Activated CD4-positive, alpha-beta T cell treated with anti-CD3 and anti-CD28 coated beads for 1 hour (primary cell): ENCODE measurements around the gene SND1.
"Not testable (repeated sequence)": the region's sequence is repeated elsewhere in the genome, so short reads cannot be mapped to it uniquely, and the experiment has no call there.

ENCODE experiments used
- DNase-seq: peaks from one replicate; pipeline ENCODE4 v3.0.0-alpha.2; 2020

Gene SND1

DNA sequence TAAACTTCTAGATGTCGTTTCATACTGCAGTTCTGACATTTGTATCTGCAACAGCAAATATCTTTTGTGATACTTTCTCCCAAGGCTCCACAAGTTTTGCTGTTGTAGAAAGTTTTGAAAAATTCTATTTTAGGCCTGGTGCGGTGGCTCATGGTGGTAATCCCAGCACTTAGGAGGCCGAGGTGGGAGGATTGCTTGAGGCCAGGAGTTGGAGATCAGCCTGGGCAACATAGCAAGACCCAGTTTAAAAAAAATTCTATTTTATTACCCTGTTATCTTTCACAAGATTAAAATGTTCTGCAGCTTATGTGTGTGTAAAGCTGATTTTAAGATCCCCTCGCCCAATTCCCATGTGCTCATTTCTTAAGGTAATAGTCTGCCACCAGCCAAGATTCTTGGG is 1.4 kb downstream of the SND1 start:
- no peak for DNase-seq

DNA sequence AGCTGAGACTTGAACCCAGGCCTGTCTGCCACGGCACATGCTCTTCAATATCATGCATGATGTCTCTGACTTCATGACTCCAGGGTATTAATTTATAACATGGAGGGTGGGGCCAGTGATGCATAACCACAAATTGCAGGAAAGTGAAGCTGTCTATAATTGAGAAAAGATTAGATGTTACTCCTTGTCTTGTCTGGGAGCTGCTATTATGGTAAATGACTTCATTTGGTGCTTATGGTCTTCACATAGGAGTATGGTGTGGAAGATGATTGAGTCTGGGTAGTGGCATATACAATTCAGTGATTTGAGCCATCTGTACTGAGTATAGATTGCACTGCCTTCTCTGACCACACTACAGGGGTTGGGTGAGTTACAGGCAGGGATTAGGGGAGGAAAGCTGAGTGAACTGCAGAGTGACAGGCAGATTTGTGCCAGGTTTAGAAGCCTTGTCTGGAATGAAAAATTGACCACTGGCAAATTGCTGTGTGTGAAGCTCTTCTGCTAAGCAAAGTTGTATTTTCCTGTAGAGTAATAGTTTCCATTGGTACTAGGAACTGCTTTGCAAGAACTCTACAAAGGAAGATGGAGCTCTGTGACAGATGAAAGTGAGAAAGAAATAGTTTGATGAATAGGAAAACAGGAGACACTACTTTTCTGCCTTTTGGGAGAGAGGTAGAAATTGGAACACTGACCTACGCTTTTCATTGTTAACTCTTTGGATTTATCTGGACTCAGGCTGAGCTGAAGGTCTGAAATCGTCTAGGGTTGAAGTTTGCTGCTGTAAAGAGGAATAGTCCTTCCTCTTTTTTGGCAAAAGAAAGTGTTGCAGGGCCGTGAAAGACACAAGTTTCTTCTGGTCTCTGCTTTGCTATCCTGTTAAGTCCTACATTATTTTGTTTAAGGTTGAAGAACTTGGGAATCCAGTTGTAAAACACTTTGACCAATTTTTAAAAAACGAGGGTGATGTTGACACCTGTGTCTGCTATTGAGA is 2.7 kb downstream of the SND1 start:
- DNase-seq: no peak

DNA sequence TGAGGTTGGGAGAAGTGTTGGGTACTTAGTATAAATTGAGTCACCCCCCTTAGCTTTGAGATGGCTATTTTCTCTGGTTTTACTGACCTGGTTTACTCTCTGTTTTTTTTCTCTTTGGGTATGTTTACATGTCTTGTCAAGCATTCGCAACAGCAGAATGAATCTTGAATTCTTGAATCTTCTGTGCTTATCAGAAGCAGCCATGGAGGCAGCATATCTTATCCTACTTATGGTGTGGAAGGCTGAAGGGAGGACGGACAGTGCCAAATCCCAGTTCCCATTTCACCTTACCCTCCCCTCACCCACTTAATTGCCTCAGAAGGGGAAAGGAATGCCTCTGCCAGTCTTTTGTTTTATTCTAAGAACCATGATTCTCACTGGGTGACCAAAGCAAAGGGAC is 3.7 kb downstream of the SND1 start:
- DNase-seq: no peak

DNA sequence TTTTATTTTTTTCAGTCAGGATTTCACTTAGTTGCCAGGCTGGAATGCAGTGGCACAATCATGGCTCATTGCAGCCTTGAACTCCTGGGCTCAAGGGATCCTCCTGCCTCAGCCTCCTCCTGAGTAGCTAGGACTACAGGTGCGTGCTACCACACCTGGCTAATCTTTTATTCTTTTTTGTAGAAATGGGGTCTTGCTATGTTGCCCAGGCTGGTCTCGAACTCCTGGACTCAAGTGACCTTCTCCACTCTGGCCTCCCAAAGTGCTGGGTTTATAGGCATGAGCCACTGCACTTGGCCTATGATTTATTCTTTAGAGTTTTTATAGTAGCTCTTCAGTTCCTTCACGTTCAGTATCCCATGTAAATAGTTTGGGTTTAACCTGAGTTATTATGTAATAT is 5.5 kb downstream of the SND1 start:
- no peak for DNase-seq

DNA sequence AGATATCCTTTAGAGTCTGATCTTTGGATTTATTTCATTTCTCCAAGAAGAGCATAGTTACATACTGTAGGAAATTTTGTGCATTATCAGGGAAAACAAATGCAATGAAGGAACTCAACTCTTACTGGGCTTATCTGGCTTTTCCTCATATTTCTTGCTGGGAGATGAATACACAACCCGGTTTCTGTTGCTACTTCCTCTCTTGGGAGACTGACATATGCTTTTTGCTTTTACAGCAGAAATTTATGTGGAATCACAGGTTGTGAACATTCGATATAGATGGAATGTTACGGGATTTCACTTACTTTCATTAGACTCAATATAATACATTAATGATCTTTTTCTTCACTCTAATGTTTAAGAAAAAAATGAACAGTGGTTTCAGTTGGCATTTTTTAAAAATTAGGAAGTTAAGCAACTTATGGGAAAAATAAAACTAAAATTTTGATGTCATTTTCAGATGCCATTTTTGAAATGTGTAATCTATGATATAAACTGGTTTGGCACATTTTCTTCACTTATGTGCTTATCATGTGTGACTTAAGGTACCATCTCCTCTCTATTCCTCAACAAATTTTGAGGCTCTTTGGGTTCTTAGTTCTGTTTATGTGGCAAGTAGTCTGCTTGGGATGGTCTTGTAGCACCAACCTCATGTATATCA is 7.1 kb downstream of the SND1 start:
- no peak for DNase-seq

DNA sequence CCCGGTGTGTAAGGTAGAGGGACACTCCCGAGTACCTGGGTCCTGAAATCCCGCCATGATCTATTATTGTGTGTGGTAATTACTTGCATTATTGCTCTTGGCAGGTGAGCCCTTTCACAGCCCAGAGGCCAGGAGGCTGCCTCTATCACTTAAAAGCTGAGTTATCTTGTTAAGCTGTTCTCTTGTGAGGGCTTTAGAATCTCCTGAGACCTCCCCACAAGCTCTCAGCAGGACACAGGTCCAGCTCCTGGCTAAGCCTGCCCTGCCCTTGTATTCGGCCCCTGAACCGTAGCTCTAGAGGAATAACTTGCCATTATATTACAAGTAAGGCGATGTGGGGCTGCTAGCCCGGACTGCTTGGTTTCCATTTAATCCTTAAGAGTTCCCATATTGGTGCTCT is 13.9 kb downstream of the SND1 start:
- no peak for DNase-seq

DNA sequence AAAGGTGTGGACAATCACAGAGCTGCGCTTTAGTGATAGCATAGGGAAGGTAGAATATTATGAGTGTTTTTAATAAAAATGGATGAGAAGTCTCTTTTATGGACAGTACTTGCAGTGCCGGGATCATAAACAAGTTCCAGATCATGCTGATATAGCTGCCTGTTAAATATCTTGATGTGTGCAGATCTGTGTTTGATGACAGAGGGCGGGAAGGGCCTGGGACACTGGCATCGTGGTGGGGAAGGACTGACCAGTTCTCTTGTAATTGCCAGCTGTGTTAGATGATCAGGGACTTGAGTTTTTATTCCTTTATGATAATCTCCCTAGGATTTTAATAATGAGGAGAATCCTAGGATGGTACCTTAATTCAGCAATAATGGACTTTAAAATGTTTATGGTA is 14.6 kb downstream of the SND1 start:
- no peak for DNase-seq

DNA sequence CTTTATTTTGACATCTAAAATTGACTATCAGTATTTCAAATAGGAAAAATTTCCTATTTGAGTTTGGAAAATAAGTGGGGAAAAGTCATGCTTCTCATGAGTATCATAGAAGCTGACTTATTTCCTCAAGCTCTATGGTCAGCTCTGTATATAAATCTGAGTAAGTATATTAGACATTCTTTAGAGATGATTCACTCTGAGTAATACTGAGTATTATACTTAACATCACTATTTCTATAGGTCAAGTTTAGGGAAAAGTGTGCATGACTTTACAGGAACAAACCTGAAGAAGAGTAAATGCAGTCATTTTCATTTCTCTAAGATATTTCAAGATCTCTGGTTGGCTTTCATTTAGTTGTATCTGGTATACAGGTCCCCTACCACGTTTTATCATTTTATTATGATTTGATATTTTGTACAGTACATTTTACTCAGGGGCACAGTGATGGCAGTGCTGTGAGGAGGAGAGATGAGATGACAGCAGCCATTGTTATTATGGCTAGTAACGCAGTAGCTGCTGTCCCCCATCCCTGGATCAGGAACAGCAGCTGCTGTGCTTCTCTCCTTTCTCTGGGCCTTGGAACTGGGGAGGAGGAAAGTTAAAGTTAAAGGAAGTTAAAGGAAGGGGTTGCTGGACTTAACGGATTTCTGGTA is 15.2 kb downstream of the SND1 start:
- DNase-seq: no peak

DNA sequence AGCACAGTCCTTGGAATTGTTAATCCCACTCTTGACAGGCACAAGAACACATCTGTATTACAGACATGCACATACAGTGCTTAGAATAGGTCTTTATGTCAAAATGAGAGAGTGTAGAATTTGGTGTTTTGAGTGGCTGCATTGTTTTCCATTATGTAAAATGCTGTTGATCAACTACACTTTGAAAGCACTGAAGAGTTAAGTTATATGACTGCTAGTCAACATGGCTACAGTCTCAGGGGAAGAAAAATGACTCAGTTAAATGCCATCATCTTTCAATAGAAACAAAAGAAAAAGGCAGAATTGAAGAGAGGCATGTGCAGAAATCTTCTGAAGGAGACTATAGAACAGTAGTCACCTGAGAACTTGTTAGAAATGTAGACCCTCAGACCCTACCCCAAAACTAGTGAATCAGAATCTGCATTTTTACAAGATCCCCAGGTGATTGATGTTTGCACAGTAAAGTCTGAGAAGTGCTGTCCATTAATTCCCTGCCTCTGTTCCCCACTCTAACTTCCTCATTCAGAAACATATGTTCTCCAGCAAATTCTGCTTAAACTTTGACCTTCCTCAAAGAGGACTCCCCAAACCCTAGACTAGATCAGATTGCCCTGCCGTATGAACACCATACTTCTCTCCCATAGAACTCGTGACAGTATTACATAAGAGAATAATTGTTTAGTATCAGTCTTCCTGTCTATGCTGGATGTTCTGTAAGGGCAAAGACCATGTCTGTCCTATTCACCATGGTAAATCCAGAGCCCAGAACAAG is 16.0 kb downstream of the SND1 start:
- no peak for DNase-seq

DNA sequence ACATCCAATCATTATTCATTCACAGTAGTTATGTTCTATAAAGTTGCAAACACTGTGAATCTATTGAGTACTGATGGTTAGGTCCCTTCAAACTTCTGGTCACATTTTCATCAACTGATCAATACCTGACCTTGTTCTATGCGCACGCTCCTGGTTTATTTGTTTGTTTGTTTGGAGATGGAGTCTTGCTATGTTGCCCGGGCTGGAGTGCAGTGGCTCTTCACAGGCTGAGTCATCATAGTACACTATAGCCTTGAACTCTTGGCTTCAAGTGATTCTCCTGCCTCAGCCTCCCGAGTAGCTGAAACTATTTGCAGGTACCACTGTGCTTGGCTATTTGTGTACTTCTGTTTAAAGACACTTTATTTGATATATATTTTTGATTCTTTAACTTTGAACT is 19.3 kb downstream of the SND1 start:
- DNase-seq: no peak

DNA sequence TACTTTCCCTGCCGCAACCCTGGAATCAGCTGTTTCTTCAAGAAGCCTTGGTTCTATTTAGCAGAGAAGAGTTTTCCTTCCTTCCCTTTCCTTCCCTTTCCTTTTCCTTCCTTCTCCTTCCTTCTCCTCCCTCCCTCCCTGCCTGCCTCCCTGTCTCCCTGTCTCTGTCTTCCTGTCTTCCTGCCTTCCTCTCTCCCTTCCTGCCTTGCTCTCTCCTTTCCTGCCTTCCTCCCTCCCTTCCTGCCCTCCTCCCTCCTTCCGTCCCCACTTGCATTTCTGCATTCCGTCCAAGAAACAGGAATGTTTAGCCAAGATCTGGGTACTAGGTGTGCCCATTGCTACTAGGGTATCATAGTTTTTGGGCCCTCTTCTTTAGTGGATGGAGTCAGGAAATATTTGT is 21.9 kb downstream of the SND1 start:
- no peak for DNase-seq

DNA sequence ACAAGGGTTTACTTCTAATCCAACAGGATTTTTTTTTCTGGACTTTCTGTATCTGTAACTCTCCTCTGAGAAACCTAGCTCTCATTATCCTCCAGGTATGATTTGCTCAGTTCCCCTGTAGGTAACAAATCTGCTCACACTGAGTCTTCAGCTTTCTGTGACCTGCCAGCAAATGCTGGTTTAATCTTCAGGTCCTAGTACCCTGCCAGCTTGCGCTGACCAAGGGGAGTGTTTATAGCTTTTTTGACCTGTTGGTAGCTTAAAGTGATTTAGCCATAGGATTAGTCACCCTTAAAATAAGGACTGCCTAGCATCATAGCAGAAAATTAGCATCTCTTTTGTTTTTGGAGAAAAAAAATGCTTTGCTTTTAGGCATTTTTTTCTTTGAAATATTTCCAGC is 22.4 kb downstream of the SND1 start:
- no peak for DNase-seq

DNA sequence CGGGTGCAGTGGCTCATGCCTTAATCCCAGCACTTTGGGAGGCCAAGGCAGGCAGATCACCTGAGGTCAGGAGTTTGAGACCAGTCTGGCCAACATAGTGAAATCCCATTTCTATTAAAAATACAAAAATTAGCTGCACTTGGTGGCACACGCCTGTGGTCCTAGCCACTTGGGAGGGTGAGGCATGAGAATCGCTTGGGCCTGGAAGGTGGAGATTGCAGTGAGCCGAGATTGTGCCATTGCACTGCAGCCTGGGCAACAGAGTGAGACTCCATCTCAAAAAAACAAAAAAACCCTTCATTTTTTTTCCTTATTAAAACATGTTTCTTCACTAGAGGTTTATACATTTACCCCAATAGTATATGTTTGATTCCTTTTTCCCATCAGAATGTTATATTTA is 22.9 kb downstream of the SND1 start:
- DNase-seq: not testable (repeated sequence)

DNA sequence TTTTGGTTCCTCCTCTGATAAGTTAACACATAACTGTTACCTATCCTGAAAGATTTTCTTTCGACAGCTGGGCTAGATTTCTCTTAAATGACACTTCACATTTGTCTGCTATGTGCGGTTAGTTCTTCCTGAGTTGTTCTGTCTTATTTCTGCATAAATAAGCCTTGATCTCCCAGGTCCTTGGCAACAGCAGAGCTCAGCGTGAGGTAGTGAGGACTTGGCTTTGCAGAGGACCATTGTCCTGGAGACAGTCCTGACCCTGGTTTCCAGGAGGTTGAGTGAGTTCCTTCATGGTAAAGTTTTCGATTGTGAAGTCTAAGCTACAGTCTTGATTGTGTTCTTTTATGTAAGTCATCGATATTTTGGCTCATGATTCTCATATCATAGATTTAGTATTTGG is 23.7 kb downstream of the SND1 start:
- DNase-seq: no peak

DNA sequence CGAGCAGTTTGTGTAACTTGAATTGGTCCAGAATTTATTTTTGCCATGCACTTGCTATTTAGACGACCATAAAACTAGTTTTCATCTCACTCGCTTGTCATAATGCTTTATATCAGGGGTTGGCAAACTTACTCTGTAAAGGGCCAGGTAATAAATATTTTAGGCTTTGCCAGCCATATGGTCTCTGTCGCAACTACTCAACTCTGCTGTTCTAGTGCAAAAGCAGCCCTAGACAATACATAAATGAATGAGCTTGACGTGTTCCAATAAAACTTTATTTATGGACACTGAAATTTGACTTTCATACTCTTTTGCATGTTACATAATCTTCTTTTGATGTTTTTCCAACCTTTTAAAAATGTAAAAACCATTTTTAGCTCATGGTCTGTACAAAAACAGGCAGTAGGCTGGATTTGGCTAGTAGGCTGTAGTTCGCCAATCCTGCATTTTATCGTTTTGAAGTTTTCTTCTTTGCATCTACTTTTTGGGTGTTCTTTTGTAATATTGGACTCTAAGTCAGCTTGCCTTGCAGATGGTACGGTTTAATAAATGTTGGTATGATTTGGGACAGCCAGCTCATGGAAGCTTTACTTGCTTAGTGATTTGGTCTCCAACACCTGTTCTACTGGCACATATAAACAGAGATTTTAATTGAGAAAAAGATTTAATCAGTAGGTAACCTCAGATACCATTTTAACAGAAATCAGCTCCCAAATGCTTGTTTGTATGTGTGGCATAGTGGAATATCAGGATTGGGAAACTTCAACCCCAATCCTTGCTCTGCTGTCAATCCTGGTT is 25.6 kb downstream of the SND1 start:
- no peak for DNase-seq

DNA sequence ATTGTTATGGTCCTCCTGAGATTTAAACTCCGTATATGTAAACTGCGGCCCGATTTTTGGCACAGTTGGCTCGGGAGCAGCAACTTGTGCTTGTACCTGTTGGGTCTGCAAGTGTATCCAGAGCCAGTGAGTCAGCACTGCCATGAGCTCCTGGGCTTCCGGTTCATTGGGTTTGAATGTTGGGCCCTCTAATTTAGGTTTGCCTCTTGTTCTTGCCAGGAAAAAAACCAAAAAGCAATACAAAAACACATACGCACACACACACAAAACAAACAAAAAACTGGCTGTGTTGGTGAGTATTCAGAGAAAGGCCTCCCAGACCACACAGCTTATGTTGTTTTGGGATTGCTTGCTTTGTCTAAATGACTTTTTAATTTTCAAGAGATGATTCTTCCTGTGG is 26.3 kb downstream of the SND1 start:
- DNase-seq: no peak

DNA sequence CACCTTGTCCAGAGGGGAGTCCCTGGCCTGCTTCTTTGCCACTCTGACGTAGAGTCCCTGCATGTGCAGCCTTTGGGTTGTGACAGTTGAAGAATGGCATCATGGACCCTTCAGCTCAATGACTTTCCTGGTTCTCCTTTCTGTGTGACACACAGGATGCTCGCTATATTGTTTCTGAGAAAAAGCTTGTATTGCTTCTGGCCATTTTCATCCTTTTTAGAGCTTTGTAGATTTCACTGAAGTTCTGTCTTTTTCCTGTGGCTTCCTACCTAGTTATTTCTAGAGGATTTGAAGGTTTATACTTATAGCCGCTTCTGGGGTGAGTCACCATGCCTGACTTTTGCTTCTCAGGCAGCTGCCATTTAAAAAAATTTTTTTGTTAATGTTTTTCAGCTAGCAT is 27.0 kb downstream of the SND1 start:
- no peak for DNase-seq

DNA sequence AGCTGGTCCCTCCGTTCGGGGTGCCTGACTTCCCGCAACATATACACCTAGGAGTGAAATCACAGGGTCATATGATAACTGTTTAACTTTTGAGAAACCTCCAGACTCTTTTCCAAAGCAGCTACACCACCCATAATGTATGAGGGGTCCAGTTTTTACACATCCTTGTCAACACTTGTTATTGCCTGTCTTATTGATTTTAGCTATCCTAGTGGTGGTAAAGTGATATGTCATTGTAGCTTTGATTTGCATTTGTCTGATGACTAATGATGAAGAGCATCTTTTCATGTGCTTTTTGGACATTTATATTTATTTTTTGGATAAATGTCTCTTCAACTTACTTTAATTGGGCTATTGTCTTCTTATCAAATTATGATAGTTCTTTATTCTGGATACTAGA is 29.0 kb downstream of the SND1 start:
- DNase-seq: no peak

DNA sequence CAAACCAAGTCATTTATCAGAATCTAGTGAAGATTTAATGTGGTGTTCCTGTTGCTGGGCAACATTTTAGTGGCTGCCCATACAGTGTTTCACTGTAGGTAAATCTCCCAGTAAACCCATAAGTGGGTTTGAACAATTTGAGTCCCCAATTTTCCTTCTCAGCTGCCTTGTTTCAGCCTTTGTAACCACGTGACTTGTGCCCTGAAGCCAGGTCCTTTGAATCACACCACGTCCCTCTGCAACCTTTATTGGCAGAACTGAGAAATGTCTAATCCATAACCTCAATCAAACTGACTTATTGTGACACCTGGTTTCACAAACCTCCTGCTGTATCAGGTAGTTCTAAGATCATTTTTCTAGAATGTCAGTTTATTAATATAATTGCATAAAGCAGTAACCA is 30.1 kb downstream of the SND1 start:
- no peak for DNase-seq

DNA sequence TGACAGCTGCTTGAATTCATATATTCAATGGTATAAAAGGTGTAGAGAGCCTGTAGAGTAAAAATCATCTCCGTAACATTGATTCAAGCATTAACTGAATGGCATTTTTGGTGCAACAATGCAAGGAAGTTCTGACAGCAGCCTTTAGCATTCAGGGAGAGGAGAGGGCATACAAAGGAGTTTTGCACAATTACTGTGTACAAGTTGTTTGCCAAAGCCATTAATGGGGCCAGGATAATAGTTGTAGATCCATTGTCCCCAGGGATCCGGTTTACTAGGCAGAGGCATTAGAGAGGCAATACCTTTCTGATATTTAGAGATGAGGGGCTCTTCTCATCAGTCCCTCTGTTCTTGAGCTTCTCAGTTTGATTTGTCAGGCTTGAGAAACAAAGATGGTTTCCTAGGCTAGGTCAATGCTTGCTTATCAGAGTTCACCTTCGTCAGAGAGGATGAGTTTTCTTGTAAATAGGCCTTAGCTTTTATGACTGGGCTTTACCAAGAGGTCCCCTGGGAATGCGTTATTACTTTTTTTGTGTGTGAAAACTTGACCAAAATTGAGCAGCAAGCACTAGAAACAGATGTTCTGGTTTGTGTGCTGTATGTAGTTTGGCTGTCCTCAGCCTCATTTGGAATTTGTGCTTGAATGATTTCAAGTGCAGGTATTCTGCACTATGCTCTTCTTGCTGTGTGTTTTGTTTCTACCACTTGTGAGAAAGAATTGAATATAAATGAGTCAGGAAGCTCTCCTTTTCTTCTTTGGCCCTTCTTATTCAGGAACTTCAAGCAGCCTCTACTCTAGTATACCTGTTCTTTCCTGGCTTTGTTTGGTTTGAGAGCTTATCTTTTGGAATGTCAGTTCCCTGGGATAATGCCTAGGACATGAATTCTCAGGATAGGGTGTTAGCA is 32.0 kb downstream of the SND1 start:
- no peak for DNase-seq

DNA sequence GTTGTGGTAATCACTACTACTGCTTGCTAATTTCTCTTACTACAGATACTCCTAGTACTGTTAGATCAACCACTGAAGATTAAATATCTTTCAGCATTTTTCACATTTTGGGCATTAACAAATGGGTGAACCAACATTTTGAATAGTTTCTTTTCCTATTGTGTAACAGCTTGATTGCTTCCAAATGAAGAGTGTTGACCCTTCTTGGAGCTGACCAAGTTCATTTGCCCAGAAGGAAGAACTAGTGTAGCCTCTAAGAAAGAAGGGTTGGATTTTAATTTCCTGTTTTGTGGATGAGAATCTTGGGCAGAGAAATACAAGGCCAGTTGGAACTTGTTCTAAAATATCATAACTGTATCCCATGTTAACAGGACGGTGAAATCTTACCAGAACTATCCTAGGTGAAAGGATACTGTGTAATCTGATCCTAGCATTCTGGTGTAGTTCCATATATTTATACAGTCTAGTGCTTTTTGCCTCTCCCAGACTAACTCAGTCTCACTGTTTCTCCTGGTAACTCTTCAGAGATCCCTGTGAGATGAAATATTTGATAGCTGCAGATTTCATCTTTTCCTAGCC is 37.3 kb downstream of the SND1 start:
- DNase-seq: no peak
